ENCODE measurements around the gene PARN.

GRCh38 chr16:14454391-14454790 is 175.7 kb downstream of the PARN start:
- TF ChIP-seq POLR2AphosphoS5 (IDR thresholded peaks at IDR 0.05; ENCODE audit: low read depth) (no peak), EZH2phosphoT487 (IDR thresholded peaks at IDR 0.05; ENCODE audit: unreplicated experiment) (no peak), CREB1 (CRISPR knock-in tag; IDR thresholded peaks at IDR 0.05; ENCODE audit: low read depth) (no peak), STAT1 (IDR thresholded peaks at IDR 0.05; ENCODE audit: unreplicated experiment) (no peak), REST (IDR thresholded peaks at IDR 0.05; ENCODE audit: unreplicated experiment) (no peak)
- TF ChIP-seq, protein P1, sequence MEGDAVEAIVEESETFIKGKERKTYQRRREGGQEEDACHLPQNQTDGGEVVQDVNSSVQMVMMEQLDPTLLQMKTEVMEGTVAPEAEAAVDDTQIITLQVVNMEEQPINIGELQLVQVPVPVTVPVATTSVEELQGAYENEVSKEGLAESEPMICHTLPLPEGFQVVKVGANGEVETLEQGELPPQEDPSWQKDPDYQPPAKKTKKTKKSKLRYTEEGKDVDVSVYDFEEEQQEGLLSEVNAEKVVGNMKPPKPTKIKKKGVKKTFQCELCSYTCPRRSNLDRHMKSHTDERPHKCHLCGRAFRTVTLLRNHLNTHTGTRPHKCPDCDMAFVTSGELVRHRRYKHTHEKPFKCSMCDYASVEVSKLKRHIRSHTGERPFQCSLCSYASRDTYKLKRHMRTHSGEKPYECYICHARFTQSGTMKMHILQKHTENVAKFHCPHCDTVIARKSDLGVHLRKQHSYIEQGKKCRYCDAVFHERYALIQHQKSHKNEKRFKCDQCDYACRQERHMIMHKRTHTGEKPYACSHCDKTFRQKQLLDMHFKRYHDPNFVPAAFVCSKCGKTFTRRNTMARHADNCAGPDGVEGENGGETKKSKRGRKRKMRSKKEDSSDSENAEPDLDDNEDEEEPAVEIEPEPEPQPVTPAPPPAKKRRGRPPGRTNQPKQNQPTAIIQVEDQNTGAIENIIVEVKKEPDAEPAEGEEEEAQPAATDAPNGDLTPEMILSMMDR (conservative IDR thresholded peaks at IDR 0.05; ENCODE audit: low read depth in 2 of 2) = no peak

All from GM23338 (cell line).